Stimulated activated CD4-positive, alpha-beta T cell treated with anti-CD3 and anti-CD28 coated beads, TNF-alpha, amount 100 ng/mL, for 1 hour (primary cell): Measurements from ENCODE around the gene RUNX2.
A peak's percentile ranks its signal among the peaks of the same experiment; 100 is the strongest.

Experiments
- DNase-seq, 3 donors: peaks; one replicate each; pipeline ENCODE4 v3.0.0-alpha.2; 2020; ENCODE audit warnings: low read depth in 3 of 3, low spot score in 1 of 3

Gene RUNX2

DNA sequence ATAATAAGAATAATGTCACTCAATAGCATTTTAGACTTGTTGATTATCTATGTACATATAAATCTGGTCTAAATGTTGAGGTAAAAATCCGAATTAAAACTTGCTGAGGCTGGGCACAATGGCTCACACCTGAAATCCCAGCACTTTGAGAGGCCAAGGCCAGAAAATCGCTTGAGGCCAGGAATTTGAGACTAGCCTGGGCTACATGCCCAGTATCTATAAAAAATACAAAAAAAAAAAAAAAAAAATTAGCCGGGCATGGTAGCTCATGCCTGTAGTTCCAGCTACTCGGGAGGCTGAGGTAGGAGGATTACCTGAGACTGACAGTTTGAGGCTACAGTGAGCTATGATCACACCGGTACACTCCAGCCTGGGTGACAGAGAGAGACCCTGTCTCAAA lies 83.8 kb downstream of the RUNX2 start:
- no peak for DNase-seq

DNA sequence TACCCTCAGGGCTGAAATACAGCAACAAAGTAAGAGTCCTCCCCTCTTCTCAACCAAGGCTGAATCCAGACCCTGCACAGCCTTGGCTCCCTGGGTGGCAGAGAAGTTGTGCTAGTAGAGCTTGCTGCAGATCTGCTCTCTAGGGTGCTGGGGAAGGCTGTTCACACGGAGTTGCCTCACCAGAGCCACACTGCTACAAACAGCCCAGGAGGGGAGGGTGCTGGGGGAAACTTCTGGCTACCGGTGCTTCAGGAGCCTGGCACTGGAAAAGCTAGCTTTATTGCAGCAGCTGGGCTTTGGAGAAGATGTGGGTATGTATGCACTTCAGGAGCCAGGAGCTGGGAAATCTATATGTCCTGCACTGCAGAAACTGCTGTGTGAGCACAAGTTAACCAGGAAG lies 87.2 kb downstream of the RUNX2 start:
- no peak for DNase-seq

DNA sequence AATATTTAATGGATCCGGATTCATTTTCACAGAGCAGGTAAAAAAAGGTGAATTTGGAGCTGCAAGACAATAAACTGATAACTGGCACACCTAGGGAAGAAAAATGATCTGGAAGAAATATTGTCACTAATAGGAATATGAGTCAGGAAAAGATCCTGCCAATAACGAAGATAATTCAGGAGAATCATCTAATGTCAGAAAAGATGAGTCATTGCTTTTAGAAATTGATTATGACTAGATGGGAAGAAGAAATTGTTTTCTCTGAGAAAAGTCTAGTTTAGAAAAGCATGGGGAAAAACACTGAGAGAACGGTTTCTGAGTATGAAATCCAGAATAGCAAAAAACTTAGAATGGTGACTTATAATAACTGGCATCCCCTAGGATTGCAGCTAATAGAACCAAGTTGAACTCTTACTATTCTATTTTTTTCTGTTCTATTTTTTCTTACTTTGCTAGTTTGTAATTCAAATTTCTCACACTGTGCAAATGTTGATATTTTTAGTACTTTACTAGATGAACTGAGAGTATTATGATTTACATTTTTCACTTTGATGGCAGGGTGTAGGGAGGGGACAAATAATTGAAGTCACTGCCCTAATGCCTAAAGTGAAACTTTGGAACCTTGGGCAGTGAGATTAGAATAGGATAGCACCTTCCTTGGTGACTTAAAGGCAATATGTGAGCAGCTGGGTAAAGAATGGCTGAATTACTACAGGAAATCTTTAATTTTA lies 87.8 kb downstream of the RUNX2 start:
- no peak for DNase-seq

DNA sequence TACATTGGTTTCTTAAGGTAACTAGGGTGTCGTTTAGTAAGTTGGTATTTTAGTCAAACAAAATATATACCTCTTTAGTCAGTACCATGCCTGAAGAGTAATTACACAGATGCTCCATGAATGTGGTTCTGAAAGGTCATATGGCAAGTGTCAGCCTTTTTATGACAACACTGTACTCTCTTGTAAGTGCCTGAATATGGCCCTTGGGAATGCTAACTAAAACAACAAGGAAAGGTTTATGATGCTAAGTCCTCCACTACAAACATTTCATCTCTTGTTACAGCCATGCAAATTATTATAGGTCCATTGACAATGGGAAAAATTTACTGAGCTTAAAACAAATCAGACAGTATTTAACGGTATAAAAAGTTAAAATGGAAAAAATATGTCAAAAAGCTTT lies 88.6 kb downstream of the RUNX2 start:
- no peak for DNase-seq

DNA sequence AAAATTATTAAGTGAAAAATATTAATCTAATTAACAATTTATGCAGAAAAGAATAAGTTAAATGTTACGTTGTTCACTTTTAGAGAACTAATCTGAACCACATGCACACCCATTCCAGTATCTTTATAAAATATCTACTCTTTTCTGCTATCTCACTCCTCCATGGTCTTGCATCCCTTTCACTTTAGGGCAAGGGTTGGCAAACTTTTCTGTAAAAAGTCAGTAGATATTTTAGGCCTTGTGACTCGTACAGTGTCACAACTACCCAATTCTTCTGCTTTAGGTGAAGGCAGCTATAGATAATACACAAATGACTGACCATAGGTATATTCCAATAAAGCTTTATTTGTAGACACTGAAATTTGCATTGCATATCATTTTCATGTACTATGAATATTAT lies 89.3 kb downstream of the RUNX2 start:
- no peak for DNase-seq

DNA sequence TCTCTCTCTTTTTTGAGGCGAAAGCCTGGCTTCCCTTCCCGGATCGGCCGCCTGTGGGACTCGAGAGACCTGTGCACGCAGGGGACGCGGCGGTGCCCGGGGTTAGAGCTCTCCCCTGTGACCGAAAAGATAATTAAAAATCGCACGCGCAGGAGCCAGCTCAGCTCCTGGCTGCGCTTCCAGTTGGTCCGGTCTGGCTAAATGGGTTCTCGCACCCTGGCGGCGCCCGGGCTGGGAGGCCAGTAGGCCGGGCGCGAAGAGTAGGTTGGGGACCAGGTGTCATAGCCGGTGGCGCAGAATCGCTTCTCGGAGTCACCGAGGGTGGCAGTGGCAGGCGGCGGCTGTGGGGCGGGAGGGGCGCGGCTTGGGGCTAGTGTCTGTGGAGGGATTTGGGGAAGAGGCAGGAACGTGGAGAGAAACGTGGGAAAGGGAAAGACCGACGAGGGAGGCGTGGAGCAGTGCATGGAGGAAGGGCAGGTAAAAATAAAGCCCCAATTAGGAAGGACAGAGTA lies 91.5 kb downstream of the RUNX2 start:
- peak in 1 of 3 donors; percentile 46 for DNase-seq

DNA sequence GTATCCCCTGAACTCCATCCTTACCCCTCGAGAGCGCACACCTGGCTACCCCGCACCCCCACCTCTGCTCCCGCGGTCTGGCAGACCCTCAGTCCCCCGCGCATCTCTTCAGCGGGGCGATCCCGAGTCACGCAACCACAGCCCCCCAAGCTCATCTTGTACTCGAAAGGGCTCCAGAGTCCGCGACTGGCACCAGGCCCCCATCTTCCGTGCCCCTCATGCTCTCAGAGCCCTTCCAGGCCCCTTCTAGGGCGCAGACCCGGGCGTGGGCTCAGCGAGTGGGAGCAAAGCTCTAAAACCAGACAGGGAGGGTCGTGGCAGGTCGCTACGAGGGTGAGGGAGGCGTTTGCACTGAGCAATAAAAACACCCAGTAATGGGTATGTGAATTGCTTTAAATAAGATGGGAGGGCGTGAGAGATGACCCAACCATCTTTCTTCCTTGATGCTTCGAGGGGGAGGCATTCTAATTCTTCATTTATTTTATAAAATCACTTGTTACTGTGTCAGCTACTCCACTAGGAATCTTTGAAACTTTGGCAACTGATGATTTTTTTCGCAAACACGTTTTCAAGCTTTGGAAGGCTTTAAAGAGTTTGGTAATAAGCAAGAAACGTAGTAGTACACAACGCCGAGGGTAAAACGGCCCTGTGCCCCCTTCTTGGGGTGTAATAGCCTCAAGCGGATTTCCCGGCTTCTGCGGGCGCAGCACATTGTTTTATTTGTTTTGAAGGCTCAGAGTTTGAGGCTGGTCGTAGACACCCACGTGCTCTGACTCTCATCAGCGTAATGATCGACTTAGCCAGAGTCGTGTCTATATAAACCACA lies 92.2 kb downstream of the RUNX2 start:
- DNase-seq = peak in 1 of 3 donors; percentile 26

DNA sequence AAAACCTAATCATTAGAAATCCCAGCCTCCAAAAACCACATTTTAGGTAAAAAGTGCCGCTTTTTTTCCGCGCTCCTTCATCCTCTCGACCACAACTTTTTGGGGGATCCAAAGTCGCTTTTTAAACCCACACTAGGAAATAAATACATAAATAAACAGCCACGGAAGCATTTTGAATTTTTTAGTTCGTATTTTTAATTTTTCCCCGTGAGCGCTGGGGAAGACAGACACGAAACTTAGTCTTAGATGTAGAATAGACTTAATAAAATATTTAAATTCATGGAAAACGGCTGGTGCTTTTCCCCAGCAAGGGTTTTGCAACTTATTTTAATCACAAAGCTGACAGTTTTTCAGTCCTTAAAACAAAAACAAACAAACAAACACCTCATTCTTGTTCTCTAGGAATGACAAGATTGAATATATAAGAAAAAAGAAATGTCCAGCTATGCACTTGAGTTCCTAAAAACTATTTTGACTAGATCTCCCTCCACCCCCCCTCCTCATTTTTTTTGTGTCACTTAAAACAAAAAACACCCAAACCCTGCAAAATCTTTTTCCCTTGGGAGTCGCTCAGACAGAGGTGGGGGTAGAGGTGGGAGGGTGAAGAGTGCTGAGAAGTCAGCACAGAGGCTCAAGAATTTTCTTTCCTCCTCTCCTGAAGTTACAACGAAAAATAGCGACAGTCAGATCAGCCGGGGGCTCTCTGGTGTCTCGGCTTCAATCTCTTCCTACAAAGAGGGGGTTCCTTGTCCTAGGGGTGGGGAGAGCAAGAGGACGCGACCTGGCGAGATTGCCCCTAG lies 93.0 kb downstream of the RUNX2 start:
- no peak for DNase-seq

DNA sequence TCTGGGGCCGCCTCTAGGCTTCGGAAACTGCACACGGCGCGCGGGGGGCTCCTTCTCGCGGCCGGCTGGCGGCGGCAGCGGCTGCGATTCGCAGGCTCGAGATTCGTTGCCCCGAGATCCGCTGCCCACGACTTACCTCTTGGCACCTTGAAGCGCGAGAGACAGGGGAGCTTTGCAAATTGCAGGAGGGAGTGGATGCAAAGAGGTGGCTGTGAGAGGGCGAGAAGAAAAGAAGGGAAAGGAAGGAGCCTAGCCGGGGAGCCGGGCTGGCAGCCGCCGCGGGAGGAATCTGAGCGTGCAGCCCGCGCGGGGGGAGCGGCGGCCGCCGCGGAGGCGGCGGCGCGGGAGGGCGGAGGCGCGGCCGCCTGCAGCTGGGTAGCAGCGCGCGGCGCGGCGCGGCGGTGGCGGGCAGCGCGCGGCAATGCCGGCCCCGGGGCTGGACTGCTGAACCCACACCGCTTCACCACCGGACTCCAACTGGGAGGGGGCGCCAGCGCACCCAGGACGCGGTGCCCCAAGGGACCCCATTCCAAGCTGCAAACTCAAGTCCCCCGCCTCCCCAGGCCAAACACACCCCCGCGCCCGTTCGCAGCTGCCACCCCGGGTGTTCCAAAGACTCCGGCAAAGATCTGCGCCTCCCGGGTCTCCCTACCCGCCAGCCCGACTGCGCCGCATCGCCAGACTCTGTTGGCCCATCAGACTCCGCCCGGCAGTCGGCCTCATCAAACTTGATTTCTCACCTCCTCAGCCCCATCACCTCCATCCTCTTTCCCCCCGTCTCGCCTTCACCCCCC lies 93.8 kb downstream of the RUNX2 start:
- peak in 1 of 3 donors; percentile 37 for DNase-seq

DNA sequence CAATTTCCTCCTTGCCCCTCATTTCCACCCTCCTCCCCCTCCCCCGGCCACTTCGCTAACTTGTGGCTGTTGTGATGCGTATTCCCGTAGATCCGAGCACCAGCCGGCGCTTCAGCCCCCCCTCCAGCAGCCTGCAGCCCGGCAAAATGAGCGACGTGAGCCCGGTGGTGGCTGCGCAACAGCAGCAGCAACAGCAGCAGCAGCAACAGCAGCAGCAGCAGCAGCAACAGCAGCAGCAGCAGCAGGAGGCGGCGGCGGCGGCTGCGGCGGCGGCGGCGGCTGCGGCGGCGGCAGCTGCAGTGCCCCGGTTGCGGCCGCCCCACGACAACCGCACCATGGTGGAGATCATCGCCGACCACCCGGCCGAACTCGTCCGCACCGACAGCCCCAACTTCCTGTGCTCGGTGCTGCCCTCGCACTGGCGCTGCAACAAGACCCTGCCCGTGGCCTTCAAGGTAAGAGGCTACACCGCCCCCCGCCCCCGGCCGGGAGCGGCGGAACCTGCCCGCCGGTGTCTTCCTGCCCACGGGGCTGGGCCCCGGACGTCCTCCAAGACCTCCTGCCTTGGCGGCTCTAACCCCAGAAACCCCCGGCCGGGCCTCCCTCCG lies 94.5 kb downstream of the RUNX2 start:
- peak in 1 of 3 donors; percentile 35 for DNase-seq

DNA sequence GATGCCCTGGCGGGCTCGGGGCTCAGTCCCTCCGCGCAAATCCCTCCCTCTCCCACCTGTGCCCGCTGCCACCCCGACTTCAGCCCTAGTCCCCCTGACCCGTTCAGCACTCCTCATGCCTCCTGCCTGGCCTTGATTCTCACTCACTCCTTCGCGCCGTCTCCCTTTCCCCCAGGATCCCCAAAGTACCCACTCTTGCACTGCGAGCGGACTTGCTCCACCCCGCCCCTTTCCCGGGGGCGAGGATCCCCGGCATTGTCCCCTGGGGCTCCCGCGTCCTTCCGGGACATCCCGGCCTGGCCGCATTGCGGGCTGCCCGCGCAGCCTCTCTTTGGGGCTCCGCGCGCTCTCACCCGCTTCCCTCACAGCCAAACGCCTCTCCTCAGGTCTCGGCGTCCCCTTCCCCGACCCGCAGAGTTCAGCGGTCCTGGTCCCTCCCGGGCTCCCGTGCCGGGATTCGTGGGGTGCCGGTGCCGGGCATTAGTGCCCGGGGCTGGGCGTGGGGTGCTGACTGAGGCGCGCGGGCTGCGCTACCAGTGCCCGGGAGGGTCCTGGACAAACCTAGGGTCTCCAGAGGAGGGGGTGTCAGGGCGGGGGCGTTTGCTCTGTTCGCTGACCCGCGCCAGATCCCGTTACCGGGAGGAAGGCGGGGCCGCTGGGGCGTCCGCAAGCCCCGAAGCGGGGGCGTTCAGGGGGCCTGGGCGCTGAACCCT lies 95.1 kb downstream of the RUNX2 start:
- no peak for DNase-seq

DNA sequence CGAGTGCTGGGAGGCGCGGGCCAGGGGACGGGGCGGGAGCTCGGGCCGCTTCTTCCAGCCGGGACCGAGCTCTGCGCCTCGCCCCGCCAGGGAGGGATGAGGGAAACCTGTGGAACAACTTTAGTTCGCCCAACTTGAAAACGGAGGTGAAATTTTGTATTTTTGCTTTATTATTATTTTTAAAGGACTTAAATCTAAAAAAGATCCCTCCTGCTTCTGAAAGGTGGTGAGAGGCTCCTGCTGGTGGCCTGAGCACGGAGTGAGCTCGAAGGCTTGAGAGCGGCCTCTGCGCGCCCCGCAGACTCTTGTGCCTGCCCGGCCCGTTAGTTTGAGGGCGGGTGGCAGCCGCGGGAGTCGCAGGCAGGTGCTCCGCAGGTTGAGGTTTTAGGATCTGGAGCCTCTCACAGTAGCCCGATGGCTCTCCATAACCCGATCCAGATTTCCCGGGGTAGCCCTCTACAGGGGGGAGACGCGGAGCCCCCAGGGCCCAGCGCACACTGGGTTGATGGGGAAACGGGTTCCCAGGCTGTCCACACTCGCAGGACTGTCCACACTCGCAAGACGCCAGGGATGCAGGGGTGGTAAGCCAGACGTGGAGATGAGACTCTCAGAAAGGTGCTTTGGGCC lies 95.8 kb downstream of the RUNX2 start:
- DNase-seq = no peak

DNA sequence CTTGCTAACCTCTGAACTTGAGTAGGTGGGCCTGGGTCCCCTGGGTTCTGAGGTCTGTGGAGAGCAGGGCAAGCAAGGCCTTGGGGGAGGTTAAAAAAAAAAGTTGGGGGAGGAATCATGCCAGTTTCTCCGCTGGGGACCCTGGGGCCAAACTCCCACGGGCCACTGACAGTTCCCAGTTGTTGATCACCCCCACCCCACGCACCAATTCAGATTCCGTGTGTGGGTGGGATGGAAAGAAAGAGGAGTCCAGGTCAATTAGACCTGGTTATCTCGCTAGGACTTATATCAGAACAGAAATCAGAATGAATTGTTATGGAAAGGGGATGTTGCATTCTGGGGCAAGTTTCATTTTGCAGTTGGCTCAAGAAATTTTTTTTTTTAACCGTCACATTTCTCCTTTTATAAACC lies 96.3 kb downstream of the RUNX2 start:
- DNase-seq = no peak

DNA sequence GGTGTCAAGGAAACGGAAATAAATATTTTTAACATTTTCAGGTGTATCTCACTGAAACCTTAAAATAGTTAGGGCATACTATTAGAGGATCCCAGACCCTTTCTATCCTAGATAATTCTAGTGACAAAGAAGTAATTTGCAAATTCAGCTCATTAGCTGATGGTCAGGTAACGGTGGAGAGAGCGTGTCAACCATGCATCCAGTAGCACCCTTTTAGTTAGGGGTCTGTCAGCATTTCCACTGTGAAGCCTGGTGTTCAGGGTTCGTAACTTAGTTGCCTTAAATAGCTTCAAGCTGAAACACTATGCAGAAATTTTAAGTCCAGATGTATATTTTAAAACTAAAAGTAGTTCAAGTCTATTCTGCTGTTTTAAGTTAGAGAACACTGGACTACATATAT lies 98.1 kb downstream of the RUNX2 start:
- DNase-seq = no peak

DNA sequence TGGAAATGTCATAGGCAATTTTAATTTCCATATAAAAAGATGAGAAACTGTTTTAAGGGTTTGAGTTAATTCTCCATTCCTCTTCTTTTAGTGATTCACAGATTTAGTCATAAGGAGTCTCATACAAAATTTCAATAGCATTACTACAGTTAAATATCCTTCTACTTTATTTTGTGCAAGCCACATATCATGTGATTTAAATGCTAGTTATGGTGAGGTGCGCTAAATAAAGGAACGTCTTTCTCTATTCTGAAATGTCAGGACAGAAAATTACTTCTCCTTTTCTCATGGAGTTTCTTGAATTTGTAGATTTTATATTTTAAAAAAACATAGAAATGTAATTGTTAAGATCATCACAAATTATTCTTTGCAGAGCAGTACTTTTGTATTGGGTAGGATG lies 99.6 kb downstream of the RUNX2 start:
- DNase-seq = no peak

DNA sequence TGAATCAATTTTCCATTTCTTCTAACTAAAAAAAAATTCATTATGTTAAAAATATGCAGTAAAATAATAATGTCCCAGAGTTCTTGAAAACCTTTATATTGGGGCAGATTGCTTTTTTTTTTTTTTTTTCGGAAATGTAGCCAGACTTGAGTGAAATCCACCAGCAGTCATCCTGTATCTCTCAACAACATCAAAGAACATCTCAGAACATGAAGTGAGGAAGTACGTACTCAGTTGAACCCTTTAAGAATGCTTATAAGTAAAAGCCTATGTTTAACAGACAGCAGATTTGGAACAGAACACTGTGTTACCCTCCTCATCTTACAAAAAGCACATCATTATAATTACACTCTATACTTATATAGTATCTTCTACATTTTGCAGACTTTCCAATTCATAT lies 100.6 kb downstream of the RUNX2 start:
- DNase-seq = no peak

DNA sequence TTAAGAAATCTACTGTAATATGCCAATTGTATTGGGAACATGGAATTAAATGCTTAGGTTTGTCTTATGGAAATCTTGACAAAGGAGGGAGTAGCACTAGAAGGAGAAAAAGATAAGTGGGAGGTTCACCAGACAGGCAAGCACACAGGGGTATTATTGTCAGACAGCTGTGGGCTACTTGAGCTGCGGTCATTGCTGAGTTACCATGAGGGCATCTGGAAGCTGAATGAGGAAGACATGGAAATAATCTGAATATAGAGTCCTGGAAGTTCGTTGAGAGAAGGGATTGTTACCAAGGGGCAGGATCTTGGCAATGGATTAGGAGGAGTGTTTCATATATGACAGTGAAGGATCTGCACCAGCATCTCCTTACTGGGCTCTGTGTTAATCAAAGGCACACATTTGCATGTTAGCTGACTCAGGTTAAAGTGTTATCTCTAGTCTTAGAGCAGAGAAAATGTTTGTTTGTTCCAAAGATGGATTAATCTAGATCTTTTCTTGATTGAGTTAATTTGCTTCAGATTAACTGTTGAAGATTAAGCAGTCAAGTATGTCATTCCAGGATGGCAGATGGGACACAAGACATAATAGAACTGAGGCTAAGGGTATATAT lies 102.6 kb downstream of the RUNX2 start:
- no peak for DNase-seq

DNA sequence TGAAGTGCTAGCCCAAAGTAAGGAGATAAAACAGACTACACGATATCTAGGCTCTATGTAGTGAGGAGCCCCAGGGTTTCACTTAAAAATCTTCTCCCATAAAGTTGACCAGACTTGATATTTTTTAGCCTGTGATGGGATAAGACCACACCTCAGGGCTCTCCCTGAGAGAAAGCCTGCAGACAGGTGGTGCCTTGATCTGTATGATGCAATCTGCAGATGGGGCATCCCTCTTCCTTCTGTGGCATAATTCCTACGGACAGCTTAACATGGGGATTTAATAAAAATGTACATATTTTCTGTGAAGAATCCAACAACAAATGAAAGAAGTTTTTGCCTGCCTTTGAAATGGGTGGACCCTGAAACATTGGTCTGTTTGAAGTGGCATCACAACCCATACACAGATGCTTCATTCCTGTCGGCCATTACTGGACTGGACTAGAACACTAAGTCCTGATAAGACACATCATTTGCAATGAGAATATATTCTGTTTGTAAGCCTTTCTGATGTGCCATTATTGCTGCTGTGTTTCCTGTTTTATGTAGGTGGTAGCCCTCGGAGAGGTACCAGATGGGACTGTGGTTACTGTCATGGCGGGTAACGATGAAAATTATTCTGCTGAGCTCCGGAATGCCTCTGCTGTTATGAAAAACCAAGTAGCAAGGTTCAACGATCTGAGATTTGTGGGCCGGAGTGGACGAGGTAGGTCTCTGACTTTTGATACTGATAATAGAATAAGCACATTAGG lies 103.4 kb downstream of the RUNX2 start:
- DNase-seq = no peak
